ENCODE measurements around the gene MICAL2.

MICAL2 gene

GRCh38 chr11:12291313-12291712 is 180.9 kb downstream of the MICAL2 start:
- no peak for TF ChIP-seq CTCF (IDR thresholded peaks at IDR 0.05; ENCODE audit: low read depth, low read length)
- Histone ChIP-seq H3K4me3 (ENCODE audit: low read depth, low read length) (no peak overlapping the region), H3K27me3 (ENCODE audit: insufficient read depth, low read depth, severe bottlenecking) (no peaks in the 10 kb centered on the region), H3K36me3 (no peaks in the 10 kb centered on the region), H3K27ac (no peak overlapping the region), H3K9me3 (ENCODE audit: severe bottlenecking) (no peaks in the 10 kb centered on the region)
- no peak for DNase-seq

- no peak for DNase-seq
- Histone ChIP-seq H3K4me3 (ENCODE audit: low read depth, low read length) (no peak overlapping the region), H3K27me3 (ENCODE audit: insufficient read depth, low read depth, severe bottlenecking) (no peaks in the 10 kb centered on the region), H3K9me3 (ENCODE audit: severe bottlenecking) (no peaks in the 10 kb centered on the region), H3K27ac (no peak overlapping the region), H3K36me3 (no peaks in the 10 kb centered on the region)
- no peak for TF ChIP-seq CTCF (IDR thresholded peaks at IDR 0.05; ENCODE audit: low read depth, low read length)
Measured at GRCh38 chr11:12291766-12292165, 181.4 kb downstream of the MICAL2 start.

- no peak overlapping the region for H3K27ac ChIP-seq
- no peak for DNase-seq
- TF ChIP-seq CTCF (IDR thresholded peaks at IDR 0.05; ENCODE audit: low read depth, low read length): no peak
- H3K4me3 ChIP-seq (ENCODE audit: low read depth, low read length): no peak overlapping the region
- no peaks in the 10 kb centered on the region for H3K27me3 ChIP-seq (ENCODE audit: insufficient read depth, low read depth, severe bottlenecking)
- H3K9me3 ChIP-seq (ENCODE audit: severe bottlenecking): no peaks in the 10 kb centered on the region
- H3K36me3 ChIP-seq: no peaks in the 10 kb centered on the region
Measured at GRCh38 chr11:12292766-12293165, 182.4 kb downstream of the MICAL2 start.

- H3K27ac ChIP-seq: no peak overlapping the region
- DNase-seq: no peak
- no peaks in the 10 kb centered on the region for H3K36me3 ChIP-seq
- TF ChIP-seq CTCF (IDR thresholded peaks at IDR 0.05; ENCODE audit: low read depth, low read length): no peak
- H3K9me3 ChIP-seq (ENCODE audit: severe bottlenecking): no peaks in the 10 kb centered on the region
- no peak overlapping the region for H3K4me3 ChIP-seq (ENCODE audit: low read depth, low read length)
- H3K27me3 ChIP-seq (ENCODE audit: insufficient read depth, low read depth, severe bottlenecking): no peaks in the 10 kb centered on the region
Measured at GRCh38 chr11:12293486-12293885, 183.1 kb downstream of the MICAL2 start.

- Histone ChIP-seq H3K9me3 (ENCODE audit: severe bottlenecking) (no peaks in the 10 kb centered on the region), H3K4me3 (ENCODE audit: low read depth, low read length) (no peak overlapping the region), H3K36me3 (no peaks in the 10 kb centered on the region), H3K27me3 (ENCODE audit: insufficient read depth, low read depth, severe bottlenecking) (no peaks in the 10 kb centered on the region), H3K27ac (no peak overlapping the region)
- no peak for DNase-seq
- no peak for TF ChIP-seq CTCF (IDR thresholded peaks at IDR 0.05; ENCODE audit: low read depth, low read length)
Measured at GRCh38 chr11:12294613-12295012, 184.2 kb downstream of the MICAL2 start.

GRCh38 chr11:12295943-12296342 is 185.6 kb downstream of the MICAL2 start:
- H3K27ac ChIP-seq: no peak overlapping the region
- H3K27me3 ChIP-seq (ENCODE audit: insufficient read depth, low read depth, severe bottlenecking): no peaks in the 10 kb centered on the region
- H3K4me3 ChIP-seq (ENCODE audit: low read depth, low read length): no peak overlapping the region
- H3K9me3 ChIP-seq (ENCODE audit: severe bottlenecking): no peaks in the 10 kb centered on the region
- DNase-seq: no peak
- H3K36me3 ChIP-seq: no peaks in the 10 kb centered on the region
- no peak for TF ChIP-seq CTCF (IDR thresholded peaks at IDR 0.05; ENCODE audit: low read depth, low read length)

Measured in WERI-Rb-1 (cell line).